Measurements from ENCODE around the gene ARX. TPM values are rescaled to one million over a fixed set of nuclear protein-coding genes. Genes with fewer than 3 reads are reported as not detected.

ARX gene
- total and polyA plus RNA-seq, 2 experiments from 2014 or later = 0.11 TPM; not detected in 1

DNA sequence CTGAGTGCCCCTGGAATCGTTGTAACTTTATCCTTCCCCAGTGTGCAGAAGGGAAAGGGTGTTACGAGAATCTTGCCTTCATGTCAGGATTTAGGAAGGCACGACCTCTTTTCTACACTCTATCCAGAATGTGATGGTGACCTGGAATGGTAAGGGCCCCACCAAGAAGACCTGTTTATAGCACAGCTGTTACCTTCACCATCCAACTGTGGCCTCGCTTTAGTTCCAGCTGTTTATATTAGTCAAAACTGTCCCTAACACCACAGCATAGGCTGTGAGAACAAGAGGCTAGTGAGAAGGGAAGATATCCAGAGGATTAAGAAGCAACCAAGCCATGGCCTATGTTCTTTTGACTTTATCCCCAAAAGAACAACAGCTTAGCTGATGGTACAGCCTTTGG is 28.0 kb downstream of the ARX start:
- no peaks in the 10 kb centered on the region for H3K9me3 ChIP-seq (ENCODE audit: low read depth)
- no peak overlapping the region for H3K27ac ChIP-seq
- H3K4me1 ChIP-seq (ENCODE audit: insufficient read depth) = no peaks in the 10 kb centered on the region
- H4K20me1 ChIP-seq (ENCODE audit: insufficient read depth, poor library complexity, severe bottlenecking) = no peaks in the 10 kb centered on the region
- TF ChIP-seq EZH2phosphoT487 (IDR thresholded peaks at IDR 0.05; ENCODE audit: low read depth, severe bottlenecking, unreplicated experiment) (no peak), EZH2 (IDR thresholded peaks at IDR 0.05; ENCODE audit: borderline replicate concordance) (no peak)
- TF ChIP-seq, protein P1, sequence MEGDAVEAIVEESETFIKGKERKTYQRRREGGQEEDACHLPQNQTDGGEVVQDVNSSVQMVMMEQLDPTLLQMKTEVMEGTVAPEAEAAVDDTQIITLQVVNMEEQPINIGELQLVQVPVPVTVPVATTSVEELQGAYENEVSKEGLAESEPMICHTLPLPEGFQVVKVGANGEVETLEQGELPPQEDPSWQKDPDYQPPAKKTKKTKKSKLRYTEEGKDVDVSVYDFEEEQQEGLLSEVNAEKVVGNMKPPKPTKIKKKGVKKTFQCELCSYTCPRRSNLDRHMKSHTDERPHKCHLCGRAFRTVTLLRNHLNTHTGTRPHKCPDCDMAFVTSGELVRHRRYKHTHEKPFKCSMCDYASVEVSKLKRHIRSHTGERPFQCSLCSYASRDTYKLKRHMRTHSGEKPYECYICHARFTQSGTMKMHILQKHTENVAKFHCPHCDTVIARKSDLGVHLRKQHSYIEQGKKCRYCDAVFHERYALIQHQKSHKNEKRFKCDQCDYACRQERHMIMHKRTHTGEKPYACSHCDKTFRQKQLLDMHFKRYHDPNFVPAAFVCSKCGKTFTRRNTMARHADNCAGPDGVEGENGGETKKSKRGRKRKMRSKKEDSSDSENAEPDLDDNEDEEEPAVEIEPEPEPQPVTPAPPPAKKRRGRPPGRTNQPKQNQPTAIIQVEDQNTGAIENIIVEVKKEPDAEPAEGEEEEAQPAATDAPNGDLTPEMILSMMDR (IDR thresholded peaks at IDR 0.05; ENCODE audit: poor library complexity) = no peak
- H3K27me3 ChIP-seq = no peaks in the 10 kb centered on the region
- H3K4me3 ChIP-seq = no peak overlapping the region
- no peaks in the 10 kb centered on the region for H3K79me2 ChIP-seq
- WGBS (ENCODE audit: low lambda C conversion rate, missing lambda C conversion rate) = 94% methylated on average over 4 of the region's 4 CpGs
- H3K36me3 ChIP-seq (replicated peaks; ENCODE audit: insufficient read depth, low read depth) = no peaks in the 10 kb centered on the region
- no peaks in the 10 kb centered on the region for H3K9me2 ChIP-seq (replicated peaks; ENCODE audit: insufficient read depth)
- H2AFZ ChIP-seq = no peak overlapping the region
- no peak overlapping the region for H3K4me2 ChIP-seq
- DNase-seq (ENCODE audit: low spot score) = no peak

DNA sequence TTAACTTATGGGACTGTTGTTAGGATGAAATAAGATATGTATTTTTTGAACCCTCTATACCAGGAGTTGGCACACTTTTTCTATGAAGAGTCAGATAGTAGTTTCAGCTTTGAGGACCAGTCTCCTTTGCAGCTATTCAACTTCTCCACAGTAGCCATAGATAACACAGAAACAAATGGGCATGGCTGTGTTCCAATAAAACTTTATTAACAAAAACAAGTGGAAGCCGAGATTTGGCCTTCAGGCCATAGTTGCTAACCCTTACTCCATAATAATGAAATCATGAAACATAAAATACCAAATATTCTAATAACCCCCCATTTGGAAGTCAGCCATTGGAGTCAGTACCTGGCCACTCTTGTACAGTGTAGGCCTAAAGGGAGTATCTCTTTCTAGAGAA is 30.6 kb downstream of the ARX start:
- Histone ChIP-seq H3K27ac (no peak overlapping the region), H4K20me1 (ENCODE audit: insufficient read depth, poor library complexity, severe bottlenecking) (no peaks in the 10 kb centered on the region), H3K27me3 (no peaks in the 10 kb centered on the region), H3K4me1 (ENCODE audit: insufficient read depth) (no peaks in the 10 kb centered on the region), H3K4me3 (no peak overlapping the region), H3K9me2 (replicated peaks; ENCODE audit: insufficient read depth) (no peaks in the 10 kb centered on the region), H3K4me2 (no peak overlapping the region), H3K79me2 (no peaks in the 10 kb centered on the region), H2AFZ (no peak overlapping the region), H3K9me3 (ENCODE audit: low read depth) (no peaks in the 10 kb centered on the region), H3K36me3 (replicated peaks; ENCODE audit: insufficient read depth, low read depth) (no peaks in the 10 kb centered on the region)
- no peak for DNase-seq (ENCODE audit: low spot score)
- WGBS (ENCODE audit: low lambda C conversion rate, missing lambda C conversion rate) = 97% methylated on average over 1 of the region's 1 CpG
- TF ChIP-seq, protein P1 (IDR thresholded peaks at IDR 0.05; ENCODE audit: poor library complexity) = no peak
- TF ChIP-seq EZH2 (IDR thresholded peaks at IDR 0.05; ENCODE audit: borderline replicate concordance) = no peak

DNA sequence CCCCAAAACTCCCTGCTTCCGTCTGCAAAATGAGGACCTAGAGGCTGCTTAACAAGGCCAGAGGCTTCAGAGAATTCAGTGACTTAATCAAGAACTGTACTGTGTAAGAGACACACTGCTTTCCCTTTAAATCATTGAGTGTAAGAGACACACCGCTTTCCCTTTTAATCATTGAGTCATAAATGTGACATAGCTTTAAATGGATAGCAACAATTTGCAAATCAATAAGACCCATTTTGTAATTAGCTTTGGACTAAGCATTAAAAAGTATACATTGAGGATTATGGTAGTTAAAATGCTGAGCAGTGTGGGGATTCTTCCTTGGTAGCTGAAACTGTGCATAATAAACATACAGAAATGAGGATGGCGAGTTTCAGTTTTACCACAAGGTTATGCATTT is 31.8 kb downstream of the ARX start:
- Histone ChIP-seq H3K4me2 (no peak overlapping the region), H3K27ac (no peak overlapping the region), H3K4me1 (ENCODE audit: insufficient read depth) (no peaks in the 10 kb centered on the region), H4K20me1 (ENCODE audit: insufficient read depth, poor library complexity, severe bottlenecking) (no peaks in the 10 kb centered on the region), H3K79me2 (no peaks in the 10 kb centered on the region), H2AFZ (no peak overlapping the region), H3K9me3 (ENCODE audit: low read depth) (no peaks in the 10 kb centered on the region), H3K36me3 (replicated peaks; ENCODE audit: insufficient read depth, low read depth) (no peaks in the 10 kb centered on the region), H3K9me2 (replicated peaks; ENCODE audit: insufficient read depth) (no peaks in the 10 kb centered on the region), H3K27me3 (no peaks in the 10 kb centered on the region), H3K4me3 (no peak overlapping the region)
- whole genome bisulfite sequencing (ENCODE audit: low lambda C conversion rate, missing lambda C conversion rate) = 91% methylated on average over 3 of the region's 3 CpGs
- TF ChIP-seq EZH2 (IDR thresholded peaks at IDR 0.05; ENCODE audit: borderline replicate concordance) (no peak), EZH2phosphoT487 (IDR thresholded peaks at IDR 0.05; ENCODE audit: low read depth, severe bottlenecking, unreplicated experiment) (no peak)
- TF ChIP-seq, protein P1 (IDR thresholded peaks at IDR 0.05; ENCODE audit: poor library complexity) = no peak
- DNase-seq (ENCODE audit: low spot score) = no peak

All from hepatocyte (in vitro differentiated cells).